Skin of body (tissue), 2 donors: ENCODE data around the gene CKAP2L. TPM values are rescaled to one million over a fixed set of nuclear protein-coding genes. Genes with fewer than 3 reads are reported as not detected.

Source experiments
- DNase-seq: peaks from one replicate; lab custom pipeline; 2025; lab: John Stamatoyannopoulos, UW
- total RNA-seq: library from RNA; depleted of rRNA; stranded (reverse); fragments of >200 nt; gene quantifications from one replicate; pipeline ENCODE4 v1.2.3, GENCODE V29; 2014

CKAP2L gene
- total RNA-seq, 1 donor from 2014 or later = 6.0 TPM

DNA sequence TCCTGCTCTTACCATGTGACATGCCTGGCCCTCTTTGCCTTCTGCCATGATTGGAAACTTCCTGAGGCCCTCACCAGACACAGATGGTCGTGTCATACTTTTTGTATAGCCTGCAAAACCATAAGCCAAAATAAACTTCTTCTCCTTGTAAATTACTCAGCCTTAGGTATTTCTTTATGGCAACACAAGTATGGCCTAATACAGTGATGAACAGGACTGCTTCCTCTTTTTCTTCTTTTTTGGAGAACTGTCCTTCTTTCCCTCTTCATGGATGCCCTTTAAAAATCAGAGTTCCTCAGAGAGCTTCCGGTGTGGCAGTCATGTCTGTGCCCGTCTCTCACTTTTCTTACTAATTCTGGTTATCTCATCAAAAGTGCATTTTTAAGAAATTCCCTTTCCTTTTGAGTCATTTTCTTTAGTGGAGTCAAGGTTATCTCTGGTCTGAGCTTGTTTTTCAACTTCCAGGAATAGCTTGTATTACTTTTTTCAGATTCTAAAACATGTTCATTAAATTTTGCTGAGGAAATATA lies 29.1 kb upstream of the CKAP2L start:
- DNase-seq = no peak

DNA sequence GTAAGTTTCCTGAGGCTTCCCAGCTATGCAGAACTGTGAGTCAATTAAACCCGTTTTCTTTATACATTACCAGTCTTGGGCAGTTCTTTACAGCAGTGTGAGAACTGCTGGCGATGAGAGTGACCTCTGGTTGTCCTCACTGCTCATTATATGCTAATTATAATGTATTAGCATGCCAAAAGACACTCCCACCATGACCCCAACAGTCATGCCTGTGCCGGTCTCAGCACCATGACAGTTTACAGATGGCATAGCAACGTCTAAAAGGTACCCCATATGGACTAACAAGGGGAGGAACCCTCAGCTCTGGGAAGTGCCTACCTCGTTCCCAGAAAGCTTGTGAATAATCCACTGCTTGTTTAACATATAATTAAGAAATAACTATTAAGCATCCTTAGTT lies 28.0 kb upstream of the CKAP2L start:
- DNase-seq = no peak

DNA sequence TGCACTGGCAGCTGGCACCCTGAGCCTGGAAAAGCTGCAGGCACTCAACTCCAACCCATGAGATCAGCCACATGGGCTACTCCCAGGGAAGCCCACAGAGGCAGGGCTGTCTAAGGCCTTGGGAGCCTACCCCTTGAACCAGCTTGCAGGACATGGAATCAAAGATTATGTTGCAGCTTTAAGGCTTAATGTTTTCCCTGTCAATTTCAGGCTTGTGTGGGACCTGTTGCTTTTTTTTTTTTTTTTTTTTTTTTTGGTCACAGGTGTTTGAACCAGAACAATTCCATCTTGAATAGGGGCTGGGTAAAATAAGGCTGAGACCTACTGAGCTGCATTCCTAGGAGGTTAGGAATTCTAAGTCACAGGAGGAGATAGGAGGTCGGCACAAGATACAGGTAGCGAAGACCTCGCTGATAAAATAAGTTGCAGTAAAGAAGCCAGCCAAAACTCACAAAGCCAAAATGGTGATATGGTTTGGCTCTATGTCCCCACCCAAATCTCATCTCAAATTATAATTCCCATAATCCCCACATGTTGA lies 27.4 kb upstream of the CKAP2L start:
- DNase-seq = no peak

DNA sequence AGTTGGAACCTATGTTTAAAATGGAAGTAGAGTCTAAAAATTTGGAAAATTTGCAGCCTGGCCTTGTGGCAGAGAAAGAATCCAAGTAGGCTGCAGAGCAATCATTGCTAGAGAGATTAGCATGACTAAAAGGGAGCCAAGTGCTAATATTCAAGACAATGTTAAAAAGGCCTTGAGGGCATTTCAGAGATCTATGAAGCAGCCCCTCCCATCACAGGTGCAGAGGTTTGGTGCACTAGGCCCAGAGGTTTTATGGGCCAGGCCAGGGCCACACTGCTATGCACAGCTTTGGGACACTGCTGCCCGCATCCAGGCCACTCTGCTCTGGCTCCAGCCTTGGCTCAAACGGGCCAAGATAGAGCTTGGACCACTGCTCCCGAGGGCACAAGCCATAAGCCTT lies 26.6 kb upstream of the CKAP2L start:
- DNase-seq = no peak

- DNase-seq = no peak
These were observed 25.9 kb upstream of the CKAP2L start for GRCh38 chr2:112790305-112790704.

DNA sequence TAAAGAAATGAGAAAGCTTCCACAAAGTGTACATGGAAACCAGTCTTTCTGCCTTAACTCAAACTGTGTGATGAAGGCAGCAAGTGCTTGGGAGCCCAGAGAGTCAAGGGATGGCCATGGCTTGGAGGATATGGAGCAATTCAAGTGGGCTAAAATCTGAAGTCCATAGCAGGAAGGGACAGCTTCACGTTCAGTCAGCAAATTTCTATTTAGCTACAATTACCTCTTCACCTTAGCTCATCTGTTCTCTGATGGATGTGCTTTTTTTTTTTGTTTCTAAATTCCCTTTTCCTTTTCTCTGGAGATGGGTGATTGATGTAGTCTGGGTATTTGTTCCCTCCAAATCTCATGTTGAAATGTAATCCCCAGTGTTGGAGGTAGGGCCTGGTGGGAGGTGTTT lies 24.8 kb upstream of the CKAP2L start:
- no peak for DNase-seq

DNA sequence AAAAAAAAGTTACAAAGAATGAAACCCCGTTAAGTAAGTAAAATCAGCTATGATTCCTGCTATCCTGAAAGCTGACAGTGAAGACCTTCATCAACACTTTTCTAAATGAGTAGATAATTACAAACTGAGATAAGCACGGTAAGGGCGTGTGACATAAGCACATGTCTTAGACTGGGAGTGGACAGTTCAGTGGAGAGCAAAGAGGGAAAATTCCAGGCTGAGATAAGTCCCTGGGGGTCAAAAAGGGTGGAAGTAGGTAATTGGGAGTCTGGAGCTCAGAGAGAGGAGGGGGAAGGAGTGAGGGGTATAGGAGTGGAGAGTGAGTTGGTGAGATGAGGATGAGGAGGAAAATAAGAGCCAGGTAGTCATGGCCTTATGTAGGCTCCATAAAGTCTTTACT lies 24.2 kb upstream of the CKAP2L start:
- no peak for DNase-seq

GRCh38 chr2:112787729-112788393 lies 23.5 kb upstream of the CKAP2L start:
- DNase-seq = no peak

DNA sequence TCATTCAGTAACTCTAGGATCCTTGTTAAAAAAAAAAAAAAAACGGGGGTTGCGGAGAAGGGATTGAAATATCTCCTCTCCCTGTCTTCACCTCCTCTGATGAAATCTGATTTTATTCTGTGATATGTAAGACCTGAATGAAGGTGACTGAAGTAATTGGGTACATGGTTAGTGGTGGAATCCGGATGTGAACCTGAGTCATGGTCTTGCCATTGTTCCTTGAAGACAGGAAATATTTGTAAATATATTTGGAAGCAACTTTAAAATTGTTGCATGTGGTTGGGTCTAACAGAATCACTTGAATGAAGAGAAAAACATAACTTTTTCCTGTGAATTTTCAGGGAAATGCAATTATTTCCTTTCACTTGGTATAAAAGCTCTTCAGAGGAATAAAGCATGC lies 22.9 kb upstream of the CKAP2L start:
- no peak for DNase-seq

DNA sequence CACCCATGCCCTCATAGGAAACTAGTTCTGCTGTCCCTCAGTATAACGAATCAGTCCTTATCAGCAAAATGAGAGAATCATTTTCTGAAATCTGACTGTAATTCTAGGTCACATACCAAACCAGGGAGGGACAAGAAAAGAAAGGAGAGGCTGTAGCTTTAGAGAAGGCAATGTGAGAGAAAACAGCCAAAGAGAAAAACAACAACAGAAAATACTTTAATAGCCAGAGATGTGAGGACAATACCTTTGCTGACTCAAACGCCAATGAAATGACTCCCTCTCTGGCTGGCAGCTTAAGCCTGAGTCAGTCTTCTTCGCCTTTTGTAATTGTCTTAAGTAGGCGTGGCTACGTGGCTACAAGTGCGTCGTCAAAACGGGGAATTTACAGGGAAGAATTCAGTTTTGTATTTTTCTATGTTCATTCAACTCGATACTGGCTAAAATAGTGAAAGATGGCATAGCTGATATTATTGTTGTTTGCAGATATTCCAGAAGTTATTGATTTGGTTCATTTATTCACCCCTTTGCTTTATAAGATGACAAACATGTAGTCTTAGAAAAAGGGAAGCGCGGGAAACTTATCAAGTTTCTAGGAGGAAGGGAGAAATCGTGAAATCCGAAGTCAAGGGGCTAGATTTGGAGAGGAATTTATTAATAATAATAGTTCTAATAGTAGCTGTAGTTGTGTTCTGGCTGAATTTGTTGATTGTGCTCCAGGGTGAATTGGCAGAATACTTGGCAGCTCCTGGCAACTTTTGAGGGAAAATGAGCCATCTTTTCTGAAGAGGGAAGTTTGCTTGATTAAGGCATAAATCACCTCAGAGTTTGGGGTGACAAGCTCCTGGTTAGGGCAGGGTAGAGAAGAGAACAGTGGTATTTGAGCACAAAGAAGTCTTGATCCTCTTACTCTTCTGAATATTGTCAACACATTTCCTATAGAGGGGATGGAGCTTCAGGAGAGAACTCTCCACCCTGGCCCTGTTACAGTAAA lies 20.1 kb upstream of the CKAP2L start, which contains the start of gene IL1A:
Gene IL1A, minus strand, starts transcription at position 295 of the 991 bp plus-strand sequence. CDS start 723 bp downstream, outside the sequence.
- DNase-seq = no peak

DNA sequence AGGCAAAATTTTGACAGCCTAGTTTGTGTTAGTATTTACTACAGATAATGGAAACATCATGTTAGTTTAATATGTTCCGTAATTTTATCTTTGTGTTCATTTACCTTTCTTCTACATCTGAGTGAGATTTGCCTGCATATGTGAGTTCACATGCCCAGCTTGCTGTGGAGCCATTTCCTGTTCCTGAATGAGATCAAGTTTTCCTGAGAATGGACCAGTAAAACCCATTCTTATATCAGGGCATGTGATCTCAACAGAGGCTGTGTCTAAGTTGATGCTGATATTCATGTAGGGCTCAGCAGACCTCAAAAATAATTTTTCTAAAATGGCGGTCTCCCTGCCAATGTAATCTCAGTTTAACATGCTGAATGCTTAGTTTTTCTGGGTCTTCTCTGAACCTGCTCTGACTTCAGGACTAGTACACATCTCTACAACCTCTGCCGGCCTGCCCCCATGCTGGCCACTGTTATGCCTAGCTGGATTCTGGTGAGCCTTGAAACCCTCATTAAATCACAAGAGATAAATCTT lies 18.8 kb upstream of the CKAP2L start:
- DNase-seq = no peak

DNA sequence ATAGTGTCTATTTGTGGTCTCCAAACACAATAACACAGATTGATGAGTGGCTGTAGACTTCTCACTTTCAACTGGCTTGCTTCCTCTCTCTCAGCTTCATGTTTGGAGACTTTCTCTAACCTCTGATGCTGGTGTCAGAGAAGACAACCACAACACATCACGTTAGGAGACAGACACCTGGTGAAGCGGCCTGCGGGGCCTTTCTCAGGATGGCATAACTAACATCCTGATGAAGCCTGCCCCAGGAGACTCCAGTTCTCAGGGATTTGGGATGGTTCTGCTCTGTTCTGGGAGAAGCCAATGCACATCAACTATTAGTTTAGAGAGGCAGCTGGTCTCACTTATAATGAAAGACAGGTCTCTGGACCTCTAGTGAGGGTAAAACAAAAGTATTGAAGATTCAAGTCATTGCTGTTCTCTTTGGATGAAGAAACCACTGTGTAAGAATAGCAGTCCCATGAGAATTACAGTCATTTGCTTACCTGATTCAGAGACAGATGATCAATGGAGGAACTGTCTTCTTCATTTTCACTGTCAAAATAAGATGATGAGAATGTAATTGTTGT lies 17.9 kb upstream of the CKAP2L start:
- no peak for DNase-seq

DNA sequence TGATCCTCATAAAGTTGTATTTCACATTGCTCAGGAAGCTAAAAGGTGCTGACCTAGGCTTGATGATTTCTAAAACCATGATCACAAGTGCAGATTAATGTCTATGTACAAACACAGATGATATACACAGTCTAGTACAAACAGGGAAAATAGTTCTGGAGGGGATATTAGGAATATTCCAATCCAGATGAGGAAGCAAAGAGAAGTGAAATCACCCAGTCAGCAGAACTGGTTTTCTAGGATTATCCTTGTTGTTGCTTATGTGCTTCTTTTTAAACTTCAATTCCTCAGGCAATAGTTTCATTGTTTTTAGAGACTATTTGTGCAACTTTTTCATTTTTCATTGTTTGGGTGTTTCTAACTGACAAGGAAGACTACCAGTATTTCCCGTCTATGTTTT lies 15.2 kb upstream of the CKAP2L start:
- DNase-seq = no peak

- DNase-seq = no peak
These were observed 12.6 kb upstream of the CKAP2L start for GRCh38 chr2:112777036-112777435.

- no peak for DNase-seq
These were observed 11.7 kb upstream of the CKAP2L start for GRCh38 chr2:112776113-112776512.

DNA sequence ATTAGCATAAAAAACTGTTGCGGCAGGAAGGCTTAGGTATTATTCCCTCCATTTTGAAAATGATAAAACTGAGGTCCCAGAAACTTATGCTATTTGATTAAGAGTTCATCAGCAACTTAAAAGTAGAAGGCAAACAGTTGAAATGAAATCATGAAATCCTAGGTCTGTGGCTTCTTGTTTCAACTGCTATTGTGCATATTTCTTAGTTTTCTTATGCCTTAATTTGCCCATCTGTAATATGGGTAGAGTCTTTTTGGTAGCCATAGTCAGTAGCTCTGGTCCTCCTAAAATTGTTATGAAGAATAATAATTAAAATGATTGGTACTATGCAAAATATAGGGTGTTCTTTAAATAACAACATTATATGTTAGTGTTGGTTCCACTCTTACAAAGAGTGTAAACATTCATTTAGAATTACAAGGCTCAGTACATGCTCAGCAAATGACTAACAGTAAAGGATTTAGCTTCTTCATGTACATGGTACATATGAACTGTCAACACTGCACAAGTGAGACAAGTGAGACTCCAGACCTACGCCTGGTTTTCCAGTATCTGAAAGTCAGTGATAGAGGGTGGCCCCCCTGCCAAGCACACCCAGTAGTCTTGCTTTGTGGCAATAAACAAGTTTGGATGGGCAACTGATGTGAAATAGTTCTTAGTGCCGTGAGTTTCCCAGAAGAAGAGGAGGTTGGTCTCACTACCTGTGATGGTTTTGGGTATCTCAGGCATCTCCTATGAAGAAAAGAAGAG lies 10.3 kb upstream of the CKAP2L start:
- DNase-seq = no peak

DNA sequence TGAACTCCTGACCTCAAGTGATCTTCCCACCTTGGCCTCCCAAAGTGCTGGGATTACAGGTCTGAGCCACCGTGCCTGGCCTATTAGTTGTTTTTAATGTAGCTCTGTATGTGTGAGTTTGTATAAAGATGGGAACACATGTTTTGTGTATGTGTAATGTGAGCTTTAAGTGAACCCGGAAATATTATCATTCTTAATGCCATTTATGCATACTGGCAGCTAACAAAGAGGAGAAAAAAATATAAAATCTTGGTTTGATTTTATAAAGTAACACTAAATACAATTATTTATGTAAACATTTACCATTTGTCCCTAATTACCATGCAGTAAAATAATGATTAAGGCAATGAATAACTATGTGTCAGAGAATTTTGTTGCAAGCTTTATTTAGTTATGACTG lies 9.1 kb upstream of the CKAP2L start:
- no peak for DNase-seq

- DNase-seq = no peak
These were observed 8.6 kb upstream of the CKAP2L start for GRCh38 chr2:112772911-112773475.

- no peak for DNase-seq
These were observed 7.9 kb upstream of the CKAP2L start for GRCh38 chr2:112772322-112772721.

DNA sequence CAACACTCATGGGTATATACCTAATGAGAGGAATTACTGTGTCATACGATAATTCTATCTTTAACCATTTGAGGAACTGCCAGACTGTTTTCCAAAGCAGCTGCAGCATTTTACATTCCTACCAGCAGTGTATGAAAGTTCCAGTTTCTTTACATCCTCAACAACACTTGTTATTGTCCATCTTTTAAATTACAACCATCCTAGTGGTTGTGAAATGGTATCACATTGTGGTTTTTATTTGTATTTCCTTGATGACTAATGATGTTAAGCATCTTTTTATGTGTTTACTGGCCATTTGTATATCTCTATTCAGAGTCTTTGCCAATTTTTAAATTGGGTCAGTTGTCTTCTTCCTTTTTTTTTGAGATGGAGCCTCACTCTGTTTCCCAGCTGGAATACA lies 4.0 kb upstream of the CKAP2L start:
- DNase-seq = no peak
